Loucy (cell line): ENCODE results near the gene MACROH2A2.

Experiments
- EZH2phosphoT487 ChIP-seq: fragments of 200-600 bp; IDR thresholded peaks from 2 replicates; pipeline ENCODE4 v1.6.1; 2018; ENCODE audit warnings: antibody characterized with exemption, mild to moderate bottlenecking, moderate library complexity, borderline replicate concordance
- TF ChIP-seq, protein P1 (sequence below): fragments of 200-600 bp; sonication (generic); conservative IDR thresholded peaks from 2 replicates; pipeline ENCODE4 v1.5.1; 2014; ENCODE audit warnings: mild to moderate bottlenecking, antibody characterized with exemption, low read length

DNA sequence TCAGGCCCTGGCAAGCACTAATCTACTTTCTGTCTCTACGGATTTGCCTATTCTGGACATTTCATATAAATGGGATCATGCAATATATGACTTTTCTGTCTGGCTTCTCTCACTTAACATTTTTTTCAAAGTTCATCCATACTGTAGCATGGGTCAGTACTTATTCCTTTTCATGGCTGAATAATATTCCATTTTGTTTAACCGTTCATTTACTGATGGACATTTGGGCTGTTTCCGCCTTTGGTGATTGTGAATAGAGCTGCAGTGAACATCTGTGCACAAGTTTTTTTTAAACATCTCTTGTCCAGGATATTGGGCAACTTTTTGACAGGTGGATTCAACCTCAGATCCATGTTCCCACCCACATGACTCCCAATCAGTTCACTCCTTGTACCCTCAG lies 49.0 kb downstream of the MACROH2A2 start:
- TF ChIP-seq, protein P1, sequence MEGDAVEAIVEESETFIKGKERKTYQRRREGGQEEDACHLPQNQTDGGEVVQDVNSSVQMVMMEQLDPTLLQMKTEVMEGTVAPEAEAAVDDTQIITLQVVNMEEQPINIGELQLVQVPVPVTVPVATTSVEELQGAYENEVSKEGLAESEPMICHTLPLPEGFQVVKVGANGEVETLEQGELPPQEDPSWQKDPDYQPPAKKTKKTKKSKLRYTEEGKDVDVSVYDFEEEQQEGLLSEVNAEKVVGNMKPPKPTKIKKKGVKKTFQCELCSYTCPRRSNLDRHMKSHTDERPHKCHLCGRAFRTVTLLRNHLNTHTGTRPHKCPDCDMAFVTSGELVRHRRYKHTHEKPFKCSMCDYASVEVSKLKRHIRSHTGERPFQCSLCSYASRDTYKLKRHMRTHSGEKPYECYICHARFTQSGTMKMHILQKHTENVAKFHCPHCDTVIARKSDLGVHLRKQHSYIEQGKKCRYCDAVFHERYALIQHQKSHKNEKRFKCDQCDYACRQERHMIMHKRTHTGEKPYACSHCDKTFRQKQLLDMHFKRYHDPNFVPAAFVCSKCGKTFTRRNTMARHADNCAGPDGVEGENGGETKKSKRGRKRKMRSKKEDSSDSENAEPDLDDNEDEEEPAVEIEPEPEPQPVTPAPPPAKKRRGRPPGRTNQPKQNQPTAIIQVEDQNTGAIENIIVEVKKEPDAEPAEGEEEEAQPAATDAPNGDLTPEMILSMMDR: no peak
- TF ChIP-seq EZH2phosphoT487: no peak
